Keratinocyte (primary cell): Measurements from ENCODE around the gene DEGS2. TPM values are rescaled to one million over a fixed set of nuclear protein-coding genes. Genes with fewer than 3 reads are reported as not detected.

Experiments
- DNase-seq: peaks from one replicate; pipeline ENCODE4 v3.0.0-alpha.2; 2011; ENCODE audit warnings: low read depth, missing footprints, low spot score
- FAIRE-seq: peaks from 2 replicates; lab custom pipeline; 2011; peaks lifted over from hg19 to GRCh38; lab: Jason Lieb, UNC
- H2AFZ ChIP-seq: 2 replicates; pipeline ENCODE4 v1.6.0; 2012; ENCODE audit warnings: low read length, control low read depth, inconsistent platforms; ENCODE audit not compliant: control insufficient read depth
- H3K27ac ChIP-seq: 2 replicates; pipeline ENCODE4 v1.5.1; 2011; ENCODE audit warnings: low read length; ENCODE audit not compliant: control insufficient read depth, insufficient read depth
- H3K27me3 ChIP-seq: 3 replicates; pipeline ENCODE4 v1.6.0; 2011; ENCODE audit warnings: low read length; ENCODE audit not compliant: control insufficient read depth, insufficient read depth; ENCODE audit errors: extremely low read depth
- H3K36me3 ChIP-seq, 2 experiments: 2 replicates in 1 of 2; 3 replicates in 1 of 2; pipeline ENCODE4 v1.5.1; 2011; ENCODE audit warnings: low read length in 2 of 2, mild to moderate bottlenecking in 1 of 2; ENCODE audit not compliant: control insufficient read depth in 2 of 2, insufficient read depth in 2 of 2; ENCODE audit errors: extremely low read depth in 1 of 2
- H3K4me1 ChIP-seq: 3 replicates; pipeline ENCODE4 v1.5.1; 2011; ENCODE audit warnings: low read length; ENCODE audit not compliant: control insufficient read depth, insufficient read depth; ENCODE audit errors: extremely low read depth
- H3K4me2 ChIP-seq: 3 replicates; pipeline ENCODE4 v1.6.0; 2011; ENCODE audit warnings: low read depth, low read length; ENCODE audit not compliant: control insufficient read depth, insufficient read depth; ENCODE audit errors: extremely low read depth
- H3K4me3 ChIP-seq, 3 experiments: fragments of 200-600 bp in 1 of 3; sonication (generic) in 1 of 3; 2 replicates in 2 of 3; 3 replicates in 1 of 3; pipeline ENCODE4 v1.5.1; 2011 to 2016; ENCODE audit warnings: low read length in 3 of 3, mild to moderate bottlenecking in 3 of 3, control low read depth in 2 of 3, inconsistent platforms in 1 of 3, low read depth in 1 of 3, mixed read lengths in 1 of 3, mixed run types in 1 of 3, moderate library complexity in 1 of 3; ENCODE audit not compliant: control insufficient read depth in 2 of 3, insufficient read depth in 2 of 3; ENCODE audit errors: extremely low read depth in 1 of 3
- H3K79me2 ChIP-seq: 2 replicates; pipeline ENCODE4 v1.6.0; 2012; ENCODE audit warnings: low read length; ENCODE audit not compliant: control insufficient read depth, insufficient read depth
- H3K9ac ChIP-seq: 3 replicates; pipeline ENCODE4 v1.6.0; 2011; ENCODE audit warnings: low read length; ENCODE audit not compliant: control insufficient read depth, insufficient read depth; ENCODE audit errors: extremely low read depth
- H3K9me1 ChIP-seq: 3 replicates; pipeline ENCODE4 v1.6.0; 2011; ENCODE audit warnings: low read length; ENCODE audit not compliant: control insufficient read depth, insufficient read depth; ENCODE audit errors: extremely low read depth
- H3K9me3 ChIP-seq: 2 replicates; pipeline ENCODE4 v1.5.1; 2012; ENCODE audit warnings: low read depth, low read length; ENCODE audit not compliant: control insufficient read depth
- H4K20me1 ChIP-seq: 3 replicates; pipeline ENCODE4 v1.6.0; 2011; ENCODE audit warnings: low read length; ENCODE audit not compliant: control insufficient read depth, insufficient read depth; ENCODE audit errors: extremely low read depth
- EZH2 ChIP-seq: IDR thresholded peaks from one replicate; pipeline ENCODE4 v1.6.1; 2012; ENCODE audit warnings: inconsistent platforms, mild to moderate bottlenecking, low read length, moderate library complexity
- dilution Hi-C: fragments of 300-500 bp; cut with MboI; formaldehyde crosslinking; loops from one replicate; pipeline ENCODE4 v1.7.0; 2020; ENCODE audit warnings: low sequenced_read_pairs; ENCODE audit not compliant: extremely low pct_ligation_motif_present
- polyA plus RNA-seq, 5 experiments: library from polyadenylated mRNA; depleted of rRNA in 3 of 5; stranded (reverse) in 3 of 5; stranded (forward) in 1 of 5; unstranded in 1 of 5; fragments of >200 nt; gene quantifications; 1 replicate in 1 of 5; 2 replicates in 3 of 5; 3 replicates in 1 of 5; pipeline versions ENCODE4 v1.2.1 to v1.2.3, GENCODE V29; 2011 to 2012; ENCODE audit warnings: missing spikeins in 2 of 5, low read depth in 1 of 5, low replicate concordance in 1 of 5
- TF ChIP-seq, protein P1 (sequence below), 3 experiments: IDR thresholded peaks in 1 of 3; conservative IDR thresholded peaks in 1 of 3; optimal IDR thresholded peaks in 1 of 3; 2 replicates in 2 of 3; 3 replicates in 1 of 3; pipeline versions ENCODE3 to v1.5.1; 2011; ENCODE audit warnings: low read length in 3 of 3, mild to moderate bottlenecking in 3 of 3, moderate library complexity in 2 of 3, control low read depth in 1 of 3, inconsistent platforms in 1 of 3; ENCODE audit not compliant: insufficient read depth in 2 of 3; ENCODE audit errors: extremely low read depth in 1 of 3

Gene DEGS2
- polyA plus RNA-seq, 1 donor (not counting 4 experiments of a cell fraction or from before 2014, with no cell fraction given), result 0.46 TPM

DNA sequence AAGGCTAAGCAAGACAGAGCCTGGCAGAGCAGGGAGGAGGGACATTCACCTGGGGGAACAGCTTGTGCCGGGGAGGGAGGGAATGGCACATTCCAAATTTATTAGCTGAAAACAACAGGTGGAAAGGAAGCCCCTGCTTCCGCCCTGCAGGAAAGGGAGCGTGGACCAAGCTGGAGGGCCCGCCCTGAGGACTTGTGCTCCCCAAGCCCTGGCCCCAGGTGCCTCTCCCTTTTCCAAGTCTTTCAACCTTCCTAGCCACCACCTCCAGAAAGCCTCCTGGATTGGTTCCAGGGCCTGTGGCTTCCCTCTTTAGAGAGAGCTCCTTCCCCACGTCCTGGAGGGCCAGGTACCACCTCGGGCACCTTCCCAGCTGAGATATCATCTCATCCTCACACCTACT, 2.7 kb downstream of the DEGS2 start:
- Histone ChIP-seq H3K9me1 (no peaks in the 10 kb centered on the region), H3K4me1 (peaks cover 14% of the 10 kb centered on the region), H3K36me3 (no peaks in the 10 kb centered on the region), H3K4me3 (no peak overlapping the region), H3K9me3 (peaks cover 10% of the 10 kb centered on the region), H3K27ac (no peak overlapping the region), H3K27me3 (peaks cover 30% of the 10 kb centered on the region), H3K4me2 (no peak overlapping the region), H2AFZ (no peak overlapping the region), H3K9ac (no peak overlapping the region), H4K20me1 (no peaks in the 10 kb centered on the region), H3K79me2 (no peaks in the 10 kb centered on the region)
- dilution Hi-C loops, result no loop called here
- no peak for FAIRE-seq
- DNase-seq, result no peak
- TF ChIP-seq, protein P1, sequence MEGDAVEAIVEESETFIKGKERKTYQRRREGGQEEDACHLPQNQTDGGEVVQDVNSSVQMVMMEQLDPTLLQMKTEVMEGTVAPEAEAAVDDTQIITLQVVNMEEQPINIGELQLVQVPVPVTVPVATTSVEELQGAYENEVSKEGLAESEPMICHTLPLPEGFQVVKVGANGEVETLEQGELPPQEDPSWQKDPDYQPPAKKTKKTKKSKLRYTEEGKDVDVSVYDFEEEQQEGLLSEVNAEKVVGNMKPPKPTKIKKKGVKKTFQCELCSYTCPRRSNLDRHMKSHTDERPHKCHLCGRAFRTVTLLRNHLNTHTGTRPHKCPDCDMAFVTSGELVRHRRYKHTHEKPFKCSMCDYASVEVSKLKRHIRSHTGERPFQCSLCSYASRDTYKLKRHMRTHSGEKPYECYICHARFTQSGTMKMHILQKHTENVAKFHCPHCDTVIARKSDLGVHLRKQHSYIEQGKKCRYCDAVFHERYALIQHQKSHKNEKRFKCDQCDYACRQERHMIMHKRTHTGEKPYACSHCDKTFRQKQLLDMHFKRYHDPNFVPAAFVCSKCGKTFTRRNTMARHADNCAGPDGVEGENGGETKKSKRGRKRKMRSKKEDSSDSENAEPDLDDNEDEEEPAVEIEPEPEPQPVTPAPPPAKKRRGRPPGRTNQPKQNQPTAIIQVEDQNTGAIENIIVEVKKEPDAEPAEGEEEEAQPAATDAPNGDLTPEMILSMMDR (optimal IDR thresholded peaks at IDR 0.05 in 1 of 3, IDR thresholded peaks at IDR 0.05 in 1 of 3, conservative IDR thresholded peaks at IDR 0.05 in 1 of 3; ENCODE audit: extremely low read depth in 1 of 3, insufficient read depth in 2 of 3, low read length in 3 of 3), result no peak
- no peak for TF ChIP-seq EZH2

DNA sequence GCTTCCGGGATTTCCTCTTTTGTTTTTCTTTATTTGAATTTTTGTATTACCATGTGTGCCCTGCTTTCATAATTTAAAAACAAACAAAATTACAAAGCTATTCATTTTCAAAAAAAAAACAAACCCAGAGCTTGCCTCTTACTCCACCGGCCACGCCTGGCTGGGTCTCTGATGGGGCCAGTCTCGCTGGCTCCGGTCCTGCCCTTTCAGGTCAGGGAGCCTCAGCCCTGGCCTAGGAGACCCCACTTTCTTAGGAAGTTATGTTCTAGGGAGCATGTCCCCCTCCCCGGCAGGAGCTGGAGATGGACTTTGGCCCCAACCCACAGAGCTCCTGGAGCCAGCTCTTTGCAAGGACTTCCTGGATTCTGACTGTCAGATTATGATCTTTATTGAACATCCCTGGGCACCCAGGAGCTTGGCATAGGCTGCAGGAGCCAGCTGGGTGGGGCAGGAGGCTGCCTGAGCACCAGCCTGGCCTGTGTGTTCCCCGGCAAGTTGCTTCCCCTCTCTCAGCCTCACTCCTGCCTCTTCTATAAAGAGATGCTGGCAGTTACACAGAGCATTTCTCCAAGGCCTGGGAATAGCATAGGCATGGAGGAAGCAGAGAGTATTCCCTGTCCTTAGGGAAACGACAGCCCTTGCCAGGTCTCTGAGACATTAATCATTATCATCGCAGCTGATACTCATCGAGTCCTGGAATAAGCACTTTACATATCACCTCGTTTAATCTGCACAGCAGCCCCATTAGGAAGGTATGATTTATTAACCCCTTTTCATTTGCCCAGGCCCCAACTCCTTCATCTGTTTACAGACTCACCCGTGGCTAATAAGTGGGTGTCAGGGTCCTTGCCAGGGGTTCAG, 3.5 kb downstream of the DEGS2 start:
- no peak overlapping the region for H2AFZ ChIP-seq
- DNase-seq (no peak), FAIRE-seq (no peak)
- no peak overlapping the region for H3K27ac ChIP-seq
- H3K36me3 ChIP-seq, result no peaks in the 10 kb centered on the region
- no peak overlapping the region for H3K4me3 ChIP-seq
- no peaks in the 10 kb centered on the region for H3K79me2 ChIP-seq
- dilution Hi-C loops, result no loop called here
- H3K9me1 ChIP-seq, result no peaks in the 10 kb centered on the region
- peaks cover 21% of the 10 kb centered on the region for H3K4me1 ChIP-seq
- TF ChIP-seq, protein P1 (optimal IDR thresholded peaks at IDR 0.05 in 1 of 3, IDR thresholded peaks at IDR 0.05 in 1 of 3, conservative IDR thresholded peaks at IDR 0.05 in 1 of 3; ENCODE audit: extremely low read depth in 1 of 3, insufficient read depth in 2 of 3, low read length in 3 of 3), result no peak
- H4K20me1 ChIP-seq, result no peaks in the 10 kb centered on the region
- H3K9ac ChIP-seq, result no peak overlapping the region
- H3K27me3 ChIP-seq, result peaks cover 25% of the 10 kb centered on the region
- peaks cover 10% of the 10 kb centered on the region for H3K9me3 ChIP-seq
- no peak overlapping the region for H3K4me2 ChIP-seq
